SK-N-SH (cell line): ENCODE results near the gene C2orf49. TPM values are rescaled to one million over a fixed set of nuclear protein-coding genes. Genes with fewer than 3 reads are reported as not detected.

Experiments
- CTCF ChIA-PET: fragments of 300-600, 350-600 bp; formaldehyde crosslinking; extraction: SDS; loops from one replicate; lab custom pipeline; 2021; lab: Yijun Ruan, JAX
- POLR2A ChIA-PET: fragments of 350-600 bp; sonication (Branson Sonifier 250); formaldehyde crosslinking; extraction: SDS; loops from one replicate; lab custom pipeline; 2020; ENCODE audit warnings: antibody characterized with exemption, inconsistent platforms; lab: Yijun Ruan, JAX
- DNase-seq: peaks from one replicate; pipeline ENCODE4 v3.0.0; 2012
- H2AFZ ChIP-seq: fragments of 200-600 bp; sonication (generic); 2 replicates; pipeline ENCODE4 v1.8.1; 2016; ENCODE audit warnings: antibody characterized with exemption, mild to moderate bottlenecking, low read depth
- H3F3A ChIP-seq: fragments of 200-600 bp; sonication (generic); replicated peaks from 2 replicates; pipeline ENCODE3; 2016; ENCODE audit warnings: antibody characterized with exemption, mild to moderate bottlenecking; ENCODE audit not compliant: insufficient read depth
- H3K27ac ChIP-seq, 2 experiments: fragments of 200-500 bp in 1 of 2; fragments of 200-600 bp in 1 of 2; sonication (Bioruptor generic) in 1 of 2; sonication (generic), shearing (Covaris generic) in 1 of 2; 2 replicates each; pipeline versions ENCODE4 v1.5.1 to v1.6.1; 2014 to 2016; ENCODE audit warnings: low read depth in 2 of 2, inconsistent platforms in 1 of 2, low read length in 1 of 2, mild to moderate bottlenecking in 1 of 2, mixed read lengths in 1 of 2
- H3K27me3 ChIP-seq: fragments of 200-600 bp; sonication (generic), shearing (Covaris generic); 2 replicates; pipeline ENCODE4 v1.6.1; 2016; ENCODE audit warnings: mixed run types; ENCODE audit not compliant: insufficient read depth
- H3K36me3 ChIP-seq, 2 experiments: fragments of 200-500 bp in 1 of 2; fragments of 200-600 bp in 1 of 2; sonication (Bioruptor generic) in 1 of 2; sonication (generic) in 1 of 2; replicated peaks in 1 of 2; 2 replicates each; pipeline versions ENCODE3 to v1.5.1; 2014 to 2016; ENCODE audit warnings: low read length in 1 of 2, mild to moderate bottlenecking in 1 of 2; ENCODE audit not compliant: insufficient read depth in 2 of 2, control insufficient read depth in 1 of 2
- H3K4me1 ChIP-seq, 2 experiments: fragments of 200-500 bp in 1 of 2; fragments of 200-600 bp in 1 of 2; sonication (Bioruptor generic) in 1 of 2; sonication (generic), shearing (Covaris generic) in 1 of 2; 2 replicates each; pipeline versions ENCODE4 v1.5.1 to v1.6.1; 2014 to 2016; ENCODE audit warnings: low read depth in 1 of 2, low read length in 1 of 2, mixed run types in 1 of 2; ENCODE audit not compliant: insufficient read depth in 2 of 2, control insufficient read depth in 1 of 2
- H3K4me2 ChIP-seq: fragments of 200-600 bp; sonication (generic), shearing (Covaris generic); 2 replicates; pipeline ENCODE4 v1.6.1; 2017; ENCODE audit warnings: mixed run types
- H3K4me3 ChIP-seq, 2 experiments: fragments of 200-500 bp in 1 of 2; fragments of 200-600 bp in 1 of 2; sonication (Bioruptor generic) in 1 of 2; sonication (generic), shearing (Covaris generic) in 1 of 2; 2 replicates each; pipeline versions ENCODE4 v1.5.1 to v1.8.1; 2014 to 2016; ENCODE audit warnings: low read depth in 2 of 2, inconsistent platforms in 1 of 2, low read length in 1 of 2, mild to moderate bottlenecking in 1 of 2, mixed read lengths in 1 of 2, moderate library complexity in 1 of 2
- H3K79me2 ChIP-seq: fragments of 200-600 bp; sonication (generic); 2 replicates; pipeline ENCODE4 v1.8.1; 2017; ENCODE audit warnings: mild to moderate bottlenecking; ENCODE audit not compliant: insufficient read depth
- H3K9ac ChIP-seq: fragments of 200-600 bp; sonication (generic); 2 replicates; pipeline ENCODE4 v1.6.1; 2017; ENCODE audit warnings: mixed run types
- H3K9me2 ChIP-seq: fragments of 200-600 bp; sonication (generic); 2 replicates; pipeline ENCODE4 v1.6.1; 2017; ENCODE audit warnings: mixed run types
- H3K9me3 ChIP-seq: fragments of 200-600 bp; sonication (generic); 2 replicates; pipeline ENCODE4 v1.6.1; 2017; ENCODE audit warnings: mixed run types, mild to moderate bottlenecking, moderate library complexity
- H4K20me1 ChIP-seq: fragments of 200-600 bp; sonication (generic); 2 replicates; pipeline ENCODE4 v1.6.1; 2017; ENCODE audit warnings: mild to moderate bottlenecking, mixed run types; ENCODE audit not compliant: insufficient read depth
- CTCF ChIP-seq: fragments of 200-600 bp; sonication (generic); IDR thresholded peaks from 2 replicates; pipeline ENCODE4 v1.6.1; 2017; ENCODE audit warnings: antibody characterized with exemption, mild to moderate bottlenecking, moderate library complexity
- EP300 ChIP-seq, 2 experiments: IDR thresholded peaks; 2 replicates each; pipeline versions ENCODE4 v1.4.0 to v1.6.1; 2012; ENCODE audit warnings: borderline replicate concordance in 1 of 2, low read depth in 1 of 2, low read length in 1 of 2
- EZH2phosphoT487 ChIP-seq: fragments of 200-600 bp; sonication (generic); IDR thresholded peaks from 2 replicates; pipeline ENCODE4 v1.6.1; 2017; ENCODE audit warnings: low read depth, mixed run types, mild to moderate bottlenecking, antibody characterized with exemption, moderate library complexity, borderline replicate concordance
- PBX3 ChIP-seq: IDR thresholded peaks from 2 replicates; pipeline ENCODE4; 2012
- SIN3A ChIP-seq: IDR thresholded peaks from 2 replicates; pipeline ENCODE4 v1.6.1; 2012; ENCODE audit warnings: low read depth, mild to moderate bottlenecking, low read length, moderate library complexity, borderline replicate concordance
- TAF1 ChIP-seq: IDR thresholded peaks from 2 replicates; pipeline ENCODE4 v1.6.1; 2012; ENCODE audit warnings: low read depth, mild to moderate bottlenecking, low read length, moderate library complexity, borderline replicate concordance
- TEAD4 ChIP-seq: IDR thresholded peaks from 2 replicates; pipeline ENCODE4 v1.4.0; 2012; ENCODE audit warnings: mild to moderate bottlenecking, borderline replicate concordance; ENCODE audit not compliant: insufficient read depth
- WGBS: methylation state at CpG from one replicate; pipeline ENCODE4 v1.1.6; 2017; ENCODE audit warnings: low lambda C conversion rate; 5-methylcytosine and 5-hydroxymethylcytosine counted together
- polyA plus RNA-seq, 3 experiments: library from polyadenylated mRNA; depleted of rRNA; stranded (reverse); fragments of >200 nt; gene quantifications; 2 replicates each; pipeline ENCODE4 v1.2.3, GENCODE V29; 2012

C2orf49 gene
- polyA plus RNA-seq, 1 of the 3 experiments (the other 2 are of a cell fraction), result 7.6 TPM

- Histone ChIP-seq H3K9me2 (no peaks in the 10 kb centered on the region), H3K4me3 (no peak overlapping the region), H3K27ac (no peak overlapping the region), H4K20me1 (peaks cover 10% of the 10 kb centered on the region; the same call in 1 of the 2 replicates), H3K36me3 (peaks cover 23 to 46% of the 10 kb centered on the region in 2 experiments), H3K27me3 (no peaks in the 10 kb centered on the region), H3K4me1 (peaks cover 0 to 6% of the 10 kb centered on the region in 2 experiments; a peak in 1 of 4 replicates), H3F3A (peaks cover 5% of the 10 kb centered on the region), H3K9me3 (no peaks in the 10 kb centered on the region), H3K9ac (no peak overlapping the region), H2AFZ (no peak overlapping the region), H3K79me2 (peaks cover 80% of the 10 kb centered on the region), H3K4me2 (no peak overlapping the region)
- TF ChIP-seq SIN3A (no peak), TEAD4 (no peak), EP300 (IDR thresholded peaks at IDR 0.05; ENCODE audit: borderline replicate concordance in 1 of 2, low read depth in 1 of 2, low read length in 1 of 2) (no peak)
- ChIA-PET CTCF (interaction anchor here (1.3 to 3.5 kb wide), 2 partner anchors 139 kb away, joined by 5 to 16 read pairs; no protein-coding TSS in a partner anchor), POLR2A (no interaction called here)
- WGBS, result 98% methylated on average over 5 of the region's 5 CpGs
- no peak for DNase-seq
Observed at GRCh38 chr2:105382177-105382576, 44.8 kb downstream of the C2orf49 start.

GRCh38 chr2:105383432-105384166 is 46.3 kb downstream of the C2orf49 start:
- peaks cover 18% of the 10 kb centered on the region; the same call in 1 of the 2 replicates for H4K20me1 ChIP-seq

More at GRCh38 chr2:105383432-105384166, 46.3 kb downstream of the C2orf49 start:
- ChIA-PET CTCF (interaction anchor here (1.1 to 1.3 kb wide), 4 partner anchors 12 to 137 kb away, joined by 4 to 5 read pairs (median 4); no protein-coding TSS in a partner anchor), POLR2A (no interaction called here)
- DNase-seq, result no peak
- Histone ChIP-seq H3K4me1 (peaks cover 2 to 5% of the 10 kb centered on the region in 2 experiments; a peak in 1 of 4 replicates), H2AFZ (no peak overlapping the region), H3K9ac (no peak overlapping the region), H3K27ac (no peak overlapping the region), H3K9me3 (no peaks in the 10 kb centered on the region), H3K79me2 (peaks cover 90% of the 10 kb centered on the region), H3K4me3 (no peak overlapping the region), H3K27me3 (no peaks in the 10 kb centered on the region), H3K4me2 (no peak overlapping the region), H3F3A (peaks cover 5% of the 10 kb centered on the region), H3K9me2 (no peaks in the 10 kb centered on the region), H3K36me3 (peaks cover 20 to 55% of the 10 kb centered on the region in 2 experiments)
- 90% methylated on average over 8 of the region's 8 CpGs for WGBS
- TF ChIP-seq PBX3 (no peak), TEAD4 (no peak), EZH2phosphoT487 (no peak), TAF1 (no peak), CTCF (no peak)
